Body of pancreas (tissue), 4 donors: Measurements from ENCODE around the gene CCDC126. TPM values are rescaled to one million over a fixed set of nuclear protein-coding genes. Genes with fewer than 3 reads are reported as not detected.
A peak's percentile ranks its signal among the peaks of the same experiment; 100 is the strongest.

Experiments used
- ATAC-seq: fragments of 150-250 bp; one replicate; pipeline ENCODE4 v1.9.1; 2016
- DNase-seq, 4 donors: peaks; one replicate each; pipeline ENCODE4 v3.0.0-alpha.2; 2019
- H3K27ac ChIP-seq, 4 donors: fragments of 200-600 bp; sonication (generic); 1 replicate in 3 of 4; 2 replicates in 1 of 4; pipeline versions ENCODE4 v1.5.1 to v1.6.1; 2016 to 2019; ENCODE audit warnings: mild to moderate bottlenecking in 1 of 4, mixed read lengths in 1 of 4, moderate library complexity in 1 of 4
- H3K27me3 ChIP-seq, 2 donors: fragments of 200-600 bp; sonication (generic); one replicate each; pipeline ENCODE4 v1.6.0; 2016; ENCODE audit warnings: mild to moderate bottlenecking in 1 of 2
- H3K36me3 ChIP-seq, 2 donors: fragments of 200-600 bp; sonication (generic); replicated peaks in 1 of 2; 2 replicates each; pipeline ENCODE4 v1.5.1; 2016; ENCODE audit warnings: low read depth in 2 of 2; ENCODE audit not compliant: insufficient read depth in 1 of 2
- H3K4me1 ChIP-seq: fragments of 200-600 bp; sonication (generic); one replicate; pipeline ENCODE4 v1.6.0; 2016
- H3K4me3 ChIP-seq, 2 donors: fragments of 200-600 bp; sonication (generic); 1 replicate in 1 of 2; 2 replicates in 1 of 2; pipeline ENCODE4 v1.5.1; 2016 to 2019
- H3K9me3 ChIP-seq, 3 donors: fragments of 200-600 bp; sonication (generic); 1 replicate in 2 of 3; 2 replicates in 1 of 3; pipeline ENCODE4 v1.5.1; 2016
- POLR2A ChIP-seq, 3 donors: fragments of 450-650 bp; IDR thresholded peaks; one replicate each; pipeline ENCODE4 v1.6.1; 2016; ENCODE audit warnings: antibody characterized with exemption in 3 of 3, mild to moderate bottlenecking in 2 of 3
- WGBS, 2 donors: methylation state at CpG; one replicate each; pipeline ENCODE4 v1.1.5; 2017; 5-methylcytosine and 5-hydroxymethylcytosine counted together
- intact Hi-C: fragments of 100-400 bp; cut with DNase I; formaldehyde crosslinking; loops from one replicate; pipeline ENCODE4 v1.15.1; 2023
- small RNA-seq: library from RNA; depleted of rRNA; stranded (forward); fragments of <200 nt; gene quantifications from one replicate; pipeline ENCODE3, GENCODE V24; 2016
- total RNA-seq, 2 donors: library from RNA; depleted of rRNA; stranded (reverse); fragments of >200 nt; gene quantifications; one replicate each; pipeline ENCODE4 v1.1.0, GENCODE V29; 2016
- TF ChIP-seq, protein P1 (sequence below), 7 experiments: fragments of 450-650 bp in 4 of 7; fragments of 200-600 bp in 3 of 7; sonication (generic) in 3 of 7; IDR thresholded peaks; one replicate each; pipeline ENCODE4 v1.5.1; 2016 to 2019; ENCODE audit warnings: antibody characterized with exemption in 7 of 7

The CCDC126 gene
- total RNA-seq, 2 donors from 2014 or later = 5.3 to 8.6 TPM

DNA sequence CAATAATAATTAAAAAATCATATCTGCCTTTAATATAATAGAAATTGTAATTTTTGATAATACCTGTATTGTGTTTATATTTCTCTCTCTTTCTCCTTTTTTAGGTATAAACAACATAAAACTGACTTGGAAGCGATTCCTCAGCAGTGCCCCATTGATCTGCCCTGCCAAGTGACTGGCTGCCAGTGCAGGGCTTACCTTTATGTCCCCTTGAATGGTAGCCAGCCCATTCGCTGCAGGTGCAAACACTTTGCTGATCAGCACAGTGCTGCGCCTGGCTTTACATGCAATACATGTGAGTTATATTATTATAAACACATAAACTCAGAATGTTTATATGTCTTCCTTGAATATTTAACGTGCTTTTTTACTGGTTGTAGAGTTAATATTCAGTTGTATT is 92.0 kb downstream of the CCDC126 start:
- intact Hi-C loops = no loop called here
- WGBS, 2 donors = 65 to 67% methylated on average over 4 of the region's 4 CpGs
- Histone ChIP-seq H3K27ac (no peak overlapping the region), H3K27me3 (no peaks in the 10 kb centered on the region), H3K4me3 (no peak overlapping the region), H3K4me1 (peaks cover 36% of the 10 kb centered on the region), H3K36me3 (peaks cover 0 to 8% of the 10 kb centered on the region in 2 donors), H3K9me3 (no peaks in the 10 kb centered on the region)
- no peak for ATAC-seq
- TF ChIP-seq, protein P1, sequence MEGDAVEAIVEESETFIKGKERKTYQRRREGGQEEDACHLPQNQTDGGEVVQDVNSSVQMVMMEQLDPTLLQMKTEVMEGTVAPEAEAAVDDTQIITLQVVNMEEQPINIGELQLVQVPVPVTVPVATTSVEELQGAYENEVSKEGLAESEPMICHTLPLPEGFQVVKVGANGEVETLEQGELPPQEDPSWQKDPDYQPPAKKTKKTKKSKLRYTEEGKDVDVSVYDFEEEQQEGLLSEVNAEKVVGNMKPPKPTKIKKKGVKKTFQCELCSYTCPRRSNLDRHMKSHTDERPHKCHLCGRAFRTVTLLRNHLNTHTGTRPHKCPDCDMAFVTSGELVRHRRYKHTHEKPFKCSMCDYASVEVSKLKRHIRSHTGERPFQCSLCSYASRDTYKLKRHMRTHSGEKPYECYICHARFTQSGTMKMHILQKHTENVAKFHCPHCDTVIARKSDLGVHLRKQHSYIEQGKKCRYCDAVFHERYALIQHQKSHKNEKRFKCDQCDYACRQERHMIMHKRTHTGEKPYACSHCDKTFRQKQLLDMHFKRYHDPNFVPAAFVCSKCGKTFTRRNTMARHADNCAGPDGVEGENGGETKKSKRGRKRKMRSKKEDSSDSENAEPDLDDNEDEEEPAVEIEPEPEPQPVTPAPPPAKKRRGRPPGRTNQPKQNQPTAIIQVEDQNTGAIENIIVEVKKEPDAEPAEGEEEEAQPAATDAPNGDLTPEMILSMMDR (IDR thresholded peaks at IDR 0.05) = no peak
- TF ChIP-seq POLR2A (IDR thresholded peaks at IDR 0.05) = no peak
- DNase-seq = peak in 1 of 4 donors; percentile 53

DNA sequence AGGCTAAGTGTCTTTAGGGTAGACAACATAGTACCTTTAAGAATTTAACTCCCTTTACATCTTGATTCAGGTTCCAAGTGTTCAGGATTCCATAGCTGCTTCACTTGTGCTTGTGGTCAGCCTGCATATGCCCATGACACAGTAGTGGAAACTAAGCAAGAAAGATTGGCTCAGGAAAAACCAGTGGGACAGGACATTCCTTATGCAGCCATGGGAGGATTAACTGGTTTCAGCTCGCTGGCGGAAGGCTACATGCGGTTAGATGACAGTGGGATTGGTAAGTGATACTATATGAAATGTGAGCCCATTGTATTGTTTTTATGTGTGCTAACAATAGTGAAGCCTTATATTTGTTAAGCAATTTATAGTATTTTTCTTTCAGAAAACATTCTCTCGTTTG is 94.1 kb downstream of the CCDC126 start:
- Histone ChIP-seq H3K4me1 (peaks cover 16% of the 10 kb centered on the region), H3K36me3 (peaks cover 0 to 15% of the 10 kb centered on the region in 2 donors), H3K27me3 (no peaks in the 10 kb centered on the region), H3K4me3 (no peak overlapping the region), H3K27ac (no peak overlapping the region), H3K9me3 (no peaks in the 10 kb centered on the region)
- WGBS, 2 donors = 79 to 82% methylated on average over 4 of the region's 4 CpGs
- DNase-seq = no peak
- no peak for TF ChIP-seq POLR2A (IDR thresholded peaks at IDR 0.05)
- TF ChIP-seq, protein P1 (IDR thresholded peaks at IDR 0.05) = no peak
- intact Hi-C loops = no loop called here
- ATAC-seq = no peak

DNA sequence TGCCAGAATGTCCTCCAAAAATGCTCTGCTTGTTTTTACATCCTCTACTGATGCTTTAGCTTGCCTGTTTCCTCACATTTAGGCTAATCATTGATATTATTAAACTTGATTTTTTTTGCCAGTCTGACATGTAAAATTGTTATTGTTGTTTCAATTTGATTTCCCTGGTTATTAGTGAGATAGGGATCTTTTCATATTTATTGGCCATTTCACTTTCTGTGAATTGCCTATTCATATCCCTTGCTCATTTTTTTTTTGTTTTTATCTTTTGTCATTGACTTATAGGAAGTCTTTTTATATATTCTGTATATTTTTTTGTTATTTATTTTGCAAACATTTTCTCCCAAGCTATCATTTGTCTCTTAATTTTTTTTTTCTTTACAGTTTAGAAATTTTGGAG is 96.0 kb downstream of the CCDC126 start:
- TF ChIP-seq POLR2A (IDR thresholded peaks at IDR 0.05) = no peak
- TF ChIP-seq, protein P1 (IDR thresholded peaks at IDR 0.05) = no peak
- H3K27ac ChIP-seq = no peak overlapping the region
- intact Hi-C loops = no loop called here
- DNase-seq (no peak), ATAC-seq (no peak)
- H3K27me3 ChIP-seq = no peaks in the 10 kb centered on the region
- no peak overlapping the region for H3K4me3 ChIP-seq
- H3K9me3 ChIP-seq = no peaks in the 10 kb centered on the region
- H3K4me1 ChIP-seq = peaks cover 15% of the 10 kb centered on the region
- peaks cover 0 to 15% of the 10 kb centered on the region in 2 donors for H3K36me3 ChIP-seq

Small RNAs within 50 kb of the gene (small RNA-seq; reads per million reads assigned to genes)
- gene AC006026.2 = not detected

Other genes starting within 250 kb of the CCDC126 start
- gene IGF2BP3, start 126.9 kb upstream of the CCDC126 start, total RNA-seq = 1 to 10 TPM in 1 of 2 donors, under 1 TPM in 1; 0.33 to 1.3 TPM
- 10 to 100 TPM; 26.2 to 35.6 TPM for gene TRA2A, start 65.4 kb upstream of the CCDC126 start, total RNA-seq
- gene FAM221A, start 82.8 kb downstream of the CCDC126 start, total RNA-seq = 10 to 100 TPM; 14.3 to 29.7 TPM
- 1 to 10 TPM in 1 of 2 donors, not detected in 1; 2.3 TPM for gene STK31, start 112.8 kb downstream of the CCDC126 start, total RNA-seq